ENCODE measurements around the gene SLC25A21.
A peak's percentile ranks its signal among the peaks of the same experiment; 100 is the strongest.
"Not testable (repeated sequence)": the region's sequence is repeated elsewhere in the genome, so short reads cannot be mapped to it uniquely, and the experiment has no call there.

SLC25A21 gene

GRCh38 chr14:37088356-37089215, 83.8 kb downstream of the SLC25A21 start:
- DNase-seq (ENCODE audit: low spot score), result no peak

GRCh38 chr14:37087520-37087919, 84.9 kb downstream of the SLC25A21 start:
- DNase-seq (ENCODE audit: low spot score), result peak; percentile 19

GRCh38 chr14:37083599-37083998, 88.8 kb downstream of the SLC25A21 start:
- DNase-seq (ENCODE audit: low spot score), result peak; percentile 70

- DNase-seq (ENCODE audit: low spot score), result no peak
Measured at GRCh38 chr14:37082449-37082848, 90.0 kb downstream of the SLC25A21 start.

DNA sequence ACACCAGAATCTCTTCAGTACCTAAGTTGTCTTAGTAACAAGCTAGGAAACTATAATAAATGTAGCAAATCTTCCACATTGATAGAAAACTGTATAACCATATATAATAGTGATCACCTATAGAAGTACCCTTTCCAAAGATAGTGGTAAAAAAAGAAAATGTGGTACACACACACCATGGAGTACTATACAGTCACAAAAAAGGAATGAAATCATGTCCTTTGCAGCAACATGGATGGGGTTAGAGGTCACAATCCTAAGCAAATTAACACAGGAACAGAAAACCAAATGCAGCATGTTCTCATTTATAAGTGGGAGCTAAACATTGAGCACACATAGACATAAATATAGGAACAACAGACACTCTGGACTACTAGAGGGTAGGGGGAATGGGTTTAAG, 90.5 kb downstream of the SLC25A21 start:
- DNase-seq (ENCODE audit: low spot score), result no peak

DNA sequence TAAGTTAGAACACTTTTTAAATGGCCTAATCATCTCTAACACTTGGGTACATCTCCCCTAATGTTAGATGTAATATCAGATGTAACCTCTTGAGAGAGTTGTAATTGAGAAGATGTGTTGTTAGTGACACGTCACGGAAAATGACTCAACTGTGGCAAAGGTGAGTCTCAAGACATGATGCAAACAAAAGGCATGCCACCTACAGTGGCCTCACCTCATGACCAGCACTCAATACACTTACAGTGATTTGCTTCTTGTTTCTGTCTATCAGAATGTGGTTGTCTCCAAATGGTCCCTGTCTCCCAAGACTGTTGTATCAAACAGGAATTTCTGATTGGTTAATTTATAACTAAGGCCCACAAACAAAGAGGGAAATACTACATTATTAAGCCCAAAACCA, 91.2 kb downstream of the SLC25A21 start:
- no peak for DNase-seq (ENCODE audit: low spot score)

GRCh38 chr14:37078131-37078530, 94.3 kb downstream of the SLC25A21 start:
- no peak for DNase-seq (ENCODE audit: low spot score)

DNA sequence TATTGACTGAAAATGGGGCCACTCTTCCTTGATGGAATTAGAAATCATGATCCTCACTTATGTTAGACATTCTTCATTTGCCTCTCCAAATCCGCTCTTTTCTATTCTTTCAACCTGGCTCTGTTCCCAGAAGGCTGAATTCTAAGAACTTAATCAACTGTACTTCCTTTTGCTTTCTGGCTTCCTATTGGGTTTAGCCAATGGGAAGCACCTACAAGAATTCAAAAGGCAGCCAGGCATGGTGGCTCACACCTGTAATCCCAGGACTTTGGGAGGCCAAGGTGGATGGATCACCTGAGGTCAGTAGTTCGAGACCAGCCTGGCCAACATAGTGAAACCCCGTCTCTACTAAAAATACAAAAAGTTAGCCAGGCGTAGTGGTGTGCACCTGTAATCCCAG, 98.1 kb downstream of the SLC25A21 start:
- not testable (repeated sequence) for DNase-seq (ENCODE audit: low spot score)

DNA sequence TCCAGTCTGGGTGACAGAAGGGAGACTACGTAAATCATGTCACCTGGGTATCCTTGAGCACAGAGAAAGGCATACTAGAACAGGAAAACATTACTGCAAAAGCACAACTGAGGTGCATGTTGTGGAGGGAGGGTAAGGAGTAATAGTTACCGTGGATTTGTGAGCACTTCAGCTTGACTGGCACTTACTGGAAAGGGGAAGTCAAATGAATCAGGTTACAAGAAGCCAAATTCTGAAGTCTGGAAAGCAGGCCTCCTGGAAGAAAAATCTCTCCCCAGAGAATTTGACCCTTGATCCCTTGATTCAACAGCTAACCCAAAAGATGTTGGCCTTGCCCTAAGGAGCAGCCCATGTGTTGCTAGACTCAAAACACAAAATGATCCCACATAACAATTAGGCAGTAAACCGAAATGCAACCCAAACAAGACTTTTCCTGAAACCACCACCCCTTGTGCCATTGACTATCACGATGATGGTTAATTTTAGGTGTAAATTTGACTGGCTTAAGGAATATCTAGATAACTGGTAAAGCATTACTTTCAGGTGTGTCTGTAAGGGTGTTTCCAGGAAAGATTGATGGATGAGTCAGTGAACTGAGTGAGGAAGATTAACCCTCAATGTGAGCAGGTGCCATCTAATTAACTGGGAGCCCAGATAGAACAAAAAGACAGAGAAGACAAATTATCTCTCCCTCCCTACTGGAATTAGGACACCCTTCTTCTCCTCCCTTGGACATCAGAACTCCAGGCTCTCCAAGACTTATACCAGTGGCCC, 108.8 kb downstream of the SLC25A21 start:
- no peak for DNase-seq (ENCODE audit: low spot score)

GRCh38 chr14:37062191-37062803, 110.1 kb downstream of the SLC25A21 start:
- DNase-seq (ENCODE audit: low spot score), result no peak

DNA sequence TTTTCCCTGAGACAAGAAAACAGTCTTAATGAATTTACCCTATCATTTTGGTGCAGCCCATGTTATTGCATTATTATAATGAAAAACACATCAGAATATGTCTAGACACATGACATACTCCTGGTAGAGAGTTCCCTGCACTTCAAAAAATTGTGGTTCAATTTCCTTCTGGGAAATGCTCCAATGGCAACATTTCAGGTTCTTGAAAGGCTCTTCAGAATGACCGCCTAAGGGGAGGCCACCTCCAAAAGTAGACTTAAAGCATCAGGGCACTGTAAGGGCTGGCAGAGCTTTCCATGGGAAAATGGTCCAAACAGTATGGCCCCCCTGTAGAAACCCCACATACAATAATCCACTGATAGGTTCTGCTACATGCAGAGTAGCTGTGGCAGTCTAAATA, 110.7 kb downstream of the SLC25A21 start:
- DNase-seq (ENCODE audit: low spot score), result no peak

- DNase-seq (ENCODE audit: low spot score), result no peak
Measured at GRCh38 chr14:37060496-37061260, 111.7 kb downstream of the SLC25A21 start.

DNA sequence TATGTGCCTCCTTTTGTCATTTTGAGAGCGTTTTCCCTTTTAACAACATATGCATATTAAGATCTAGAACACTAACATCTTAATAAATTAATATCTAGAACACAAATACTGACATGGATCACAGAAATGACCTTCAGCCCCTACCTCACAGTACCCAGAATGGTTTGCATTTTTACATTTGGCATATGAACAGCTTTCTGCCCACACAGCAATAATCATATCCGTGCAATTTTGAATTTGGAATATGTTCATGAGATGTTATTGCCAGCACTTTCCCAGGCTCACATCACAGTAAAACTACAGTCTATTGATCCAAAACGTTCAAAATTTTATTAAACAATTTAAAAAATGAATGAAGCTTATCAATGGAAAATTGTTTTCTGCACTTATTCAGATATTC, 114.6 kb downstream of the SLC25A21 start:
- DNase-seq (ENCODE audit: low spot score), result no peak

DNA sequence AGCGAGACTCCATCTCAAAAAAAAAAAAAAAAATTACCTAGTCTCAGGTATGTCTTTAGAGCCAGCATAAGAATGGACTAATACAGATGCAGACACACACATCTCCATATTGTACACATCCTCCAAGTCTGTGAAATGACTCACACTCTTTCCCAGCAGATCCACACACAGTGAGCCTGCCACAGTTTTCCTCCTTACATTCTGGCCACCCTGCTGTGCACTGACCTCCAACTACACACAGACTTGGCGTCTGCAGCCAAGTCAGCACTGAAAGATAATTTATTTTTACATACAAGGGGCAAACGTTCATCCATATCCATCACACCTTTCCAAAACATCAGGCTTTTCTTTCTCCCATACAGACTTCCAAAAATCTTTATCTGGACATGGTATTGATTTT, 115.9 kb downstream of the SLC25A21 start:
- no peak for DNase-seq (ENCODE audit: low spot score)

DNA sequence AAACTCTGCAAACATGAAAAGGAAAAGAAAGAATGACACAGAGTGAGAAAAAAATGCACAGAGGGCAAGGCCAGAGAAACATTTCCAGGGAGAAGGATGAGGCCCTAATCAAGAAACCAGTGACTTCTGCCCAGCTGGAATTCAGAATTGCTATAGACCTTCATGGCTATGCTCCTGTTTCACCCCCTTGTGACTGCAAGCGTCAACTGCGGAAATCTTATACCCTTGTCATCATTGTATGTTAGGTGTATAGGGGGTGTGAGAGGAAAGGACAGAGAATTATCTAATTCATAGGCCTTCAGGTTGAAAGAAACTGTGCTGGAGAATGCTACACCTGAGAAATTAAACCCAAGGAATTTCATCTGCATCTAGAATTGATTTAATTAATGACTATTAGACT, 117.5 kb downstream of the SLC25A21 start:
- no peak for DNase-seq (ENCODE audit: low spot score)

- no peak for DNase-seq (ENCODE audit: low spot score)
Measured at GRCh38 chr14:37054144-37054543, 118.3 kb downstream of the SLC25A21 start.

DNA sequence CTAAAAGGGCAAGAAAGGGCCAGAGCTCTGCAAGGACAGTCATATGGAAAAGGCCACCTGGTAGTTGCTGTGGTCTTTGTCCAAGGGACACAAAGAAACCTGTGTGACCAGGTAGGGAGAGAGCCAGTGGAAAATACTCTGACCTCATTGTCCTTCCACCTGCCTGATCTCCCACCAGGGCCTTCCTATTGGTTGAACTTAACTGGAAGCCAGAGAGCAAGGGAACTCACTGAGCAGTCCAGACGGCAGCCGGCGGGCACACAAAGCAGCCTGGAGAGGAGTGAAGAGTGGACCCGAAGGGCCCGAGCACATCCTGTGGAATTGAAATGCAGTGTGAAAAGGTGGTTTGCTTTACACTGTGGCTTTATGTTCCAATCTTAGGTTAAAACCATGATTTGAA, 120.7 kb downstream of the SLC25A21 start:
- DNase-seq (ENCODE audit: low spot score), result no peak

GRCh38 chr14:37051153-37051552, 121.3 kb downstream of the SLC25A21 start:
- no peak for DNase-seq (ENCODE audit: low spot score)

DNA sequence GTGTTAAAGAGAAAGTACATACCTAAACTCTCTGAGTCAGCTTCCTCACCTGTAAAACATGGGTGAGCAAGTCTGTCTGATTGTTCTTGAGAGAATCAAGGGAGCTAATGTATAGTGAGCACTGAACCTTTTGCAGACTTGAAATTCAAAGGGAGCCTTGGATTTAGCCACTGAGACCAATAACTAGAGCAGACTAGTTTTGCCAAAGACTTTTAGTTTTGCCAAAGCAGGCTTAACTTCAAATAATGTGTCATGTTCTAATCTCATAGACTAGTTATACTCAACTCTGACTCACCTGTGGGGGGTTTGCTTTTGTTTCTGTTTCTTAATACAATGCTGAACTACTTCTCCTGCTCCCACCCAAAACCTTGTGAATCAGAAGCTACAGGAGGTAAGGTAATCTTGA, 123.7 kb downstream of the SLC25A21 start:
- DNase-seq (ENCODE audit: low spot score), result no peak

DNA sequence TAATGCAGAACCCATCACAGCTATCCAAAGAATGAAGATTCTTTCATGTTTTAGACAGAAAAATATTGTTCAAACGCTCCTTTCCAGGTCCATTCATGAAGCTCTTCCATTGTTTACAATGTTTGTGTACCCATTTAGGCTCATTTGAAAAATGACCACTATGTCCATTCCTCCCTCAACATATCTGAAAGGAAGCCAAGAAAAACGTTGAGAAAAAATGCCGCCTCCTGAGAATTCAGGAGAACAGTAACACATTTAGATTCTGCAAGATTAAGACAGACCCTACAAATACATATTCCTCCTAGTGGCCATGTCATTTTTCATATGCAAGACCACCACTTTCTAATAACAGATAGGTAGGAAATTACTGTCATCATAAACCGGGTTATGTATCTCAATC, 124.4 kb downstream of the SLC25A21 start:
- DNase-seq (ENCODE audit: low spot score), result no peak

DNA sequence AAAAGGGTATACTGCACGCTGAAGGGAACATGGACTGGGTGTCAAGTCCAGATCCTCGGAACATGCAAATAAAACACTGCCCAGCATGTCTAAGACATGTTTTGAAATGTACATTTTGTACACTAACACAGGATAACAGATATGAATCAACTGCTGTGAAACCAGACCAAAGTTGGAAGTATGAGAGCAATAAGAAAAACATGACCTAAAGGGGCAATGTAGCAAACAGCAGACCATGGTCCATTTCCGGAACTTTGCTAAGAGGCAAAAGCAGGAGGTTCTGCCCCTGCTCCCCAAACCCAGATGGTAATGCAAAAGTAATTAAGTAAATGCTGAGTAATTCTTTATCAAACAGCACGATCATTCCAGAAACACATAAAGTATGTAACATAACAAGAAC, 125.2 kb downstream of the SLC25A21 start:
- no peak for DNase-seq (ENCODE audit: low spot score)

GRCh38 chr14:37046815-37047214, 125.6 kb downstream of the SLC25A21 start:
- DNase-seq (ENCODE audit: low spot score), result no peak

Measured in hematopoietic multipotent progenitor cell treated with erythropoietin and hydrocortisone succinate and interleukin-3 and kit ligand, for 17 days (in vitro differentiated cells).